Heart left ventricle (tissue), 16 donors: Measurements from ENCODE around the gene KIF26B. TPM values are rescaled to one million over a fixed set of nuclear protein-coding genes. Genes with fewer than 3 reads are reported as not detected.

Experiments used
- ATAC-seq, 4 donors: fragments of 200-7000 bp; cut with Tn5 transposase; one replicate each; pipeline ENCODE4 v1.9.1; 2020 to 2022; ENCODE audit warnings: moderate library complexity in 4 of 4, mild to moderate bottlenecking in 3 of 4, moderate number of reproducible peaks in 1 of 4
- DNase-seq, 5 donors: peaks; one replicate each; pipeline ENCODE4 v3.0.0-alpha.2; 2020
- H3K27ac ChIP-seq, 12 donors: fragments of 200-600 bp; sonication (generic) in 4 of 12; one replicate each; pipeline versions ENCODE4 v1.5.0 to v1.8.0; 2016 to 2022; ENCODE audit warnings: mild to moderate bottlenecking in 2 of 12
- H3K27me3 ChIP-seq, 9 donors: fragments of 200-600 bp; sonication (generic) in 2 of 9; one replicate each; pipeline versions ENCODE4 v1.5.1 to v1.8.0; 2016 to 2022; ENCODE audit warnings: mild to moderate bottlenecking in 3 of 9
- H3K36me3 ChIP-seq, 9 donors: fragments of 200-600 bp; sonication (generic) in 2 of 9; one replicate each; pipeline versions ENCODE4 v1.5.0 to v1.8.0; 2018 to 2022; ENCODE audit warnings: mild to moderate bottlenecking in 2 of 9
- H3K4me1 ChIP-seq, 12 donors: fragments of 200-600 bp; sonication (generic) in 4 of 12; one replicate each; pipeline versions ENCODE4 v1.5.0 to v1.8.0; 2016 to 2022; ENCODE audit warnings: mild to moderate bottlenecking in 3 of 12
- H3K4me3 ChIP-seq, 12 donors: fragments of 200-600 bp; sonication (generic) in 4 of 12; one replicate each; pipeline versions ENCODE4 v1.5.0 to v1.8.0; 2017 to 2022; ENCODE audit warnings: mild to moderate bottlenecking in 9 of 12, moderate library complexity in 4 of 12
- H3K9me3 ChIP-seq, 12 donors: fragments of 200-600 bp; sonication (generic) in 4 of 12; one replicate each; pipeline versions ENCODE4 v1.5.0 to v1.8.0; 2016 to 2022; ENCODE audit warnings: mild to moderate bottlenecking in 1 of 12
- CTCF ChIP-seq, 12 donors: fragments of 200-600 bp; sonication (generic) in 4 of 12; IDR thresholded peaks; one replicate each; pipeline versions ENCODE4 v1.5.0 to v1.8.0; 2018 to 2022; ENCODE audit warnings: antibody characterized with exemption in 12 of 12, mild to moderate bottlenecking in 5 of 12
- POLR2A ChIP-seq, 2 donors: fragments of 450-650 bp; IDR thresholded peaks; one replicate each; pipeline ENCODE4 v1.6.1; 2017; ENCODE audit warnings: antibody characterized with exemption in 2 of 2, mild to moderate bottlenecking in 2 of 2, moderate library complexity in 2 of 2
- WGBS, 4 donors: extraction: QIAGEN DNeasy Blood & Tissue Kit in 2 of 4; methylation state at CpG; one replicate each; pipeline versions ENCODE4 v1.1.5 to v1.1.7; 2013 to 2018; 5-methylcytosine and 5-hydroxymethylcytosine counted together
- intact Hi-C, 10 donors: fragments of 100-400 bp; cut with DNase I; formaldehyde crosslinking; loops; one replicate each; pipeline versions ENCODE4 v1.11.1 to v1.14.2; 2022
- polyA plus RNA-seq, 2 donors: library from polyadenylated mRNA; stranded (reverse); fragments of 200-250 nt; gene quantifications; one replicate each; pipeline ENCODE4 v1.2.3, GENCODE V29; 2013
- total RNA-seq, 9 donors: library from RNA; depleted of rRNA in 2 of 9; stranded (reverse); fragments of >200 nt in 2 of 9; fragmentation: NEBNext Ultra II Directional in 3 of 9; extraction: Animal tissue kit (Norgen Biotek cat#: 25700) in 3 of 9; gene quantifications; one replicate each; pipeline versions ENCODE4 v1.1.0 to v1.2.4, GENCODE V29; 2016 to 2023
- donor health status: ischemic (EF 13 %, LVEDD 7.1; RV severe dilation, severe dysfunction).
- donor health status: healthy with polysubstance abuse.
- donor health status: DM: no; HTN: yes; CAD: no.
- donor health status: DM: no; HTN: no; CAD: no.
- donor health status: ischemic (EF 25% LVEDD 6.9; RV normal size, moderate dysfunction).
- donor health status: ischemic (EF 25% LVEDD 5.7; RV mildly dilated, moderate dysfunction).
- donor health status: healthy.
- donor health status: DM: yes; HTN: yes; CAD: no.
- donor health status: ischemic (EF 35%, LVEDD 5.7; RV mildly dilated, moderate dysfunction).
- donor health status: nonischemic (EF 11% LVEDD 7.7; RV severe dilation, severe dysfunction).
- donor health status: DM: yes; HTN: yes; CAD: no.
- donor health status: PGD.
- donor health status: ischemic (EF 29% LVEDD 5.4; RV normal size, mild dysfunction).
- donor health status: nonischemic (EF 23%, LVEDD 6.1; RV moderate dilation, normal function).

The KIF26B gene
- total and polyA plus RNA-seq, 11 donors, result 1.2 to 7.0 (median 2.3) TPM

GRCh38 chr1:245432228-245432875 is 277.6 kb downstream of the KIF26B start:
- H3K4me3 ChIP-seq, result no peak overlapping the region
- H3K27ac ChIP-seq, result no peak overlapping the region
- no peaks in the 10 kb centered on the region for H3K4me1 ChIP-seq
- TF ChIP-seq POLR2A (IDR thresholded peaks at IDR 0.05) (no peak), CTCF (IDR thresholded peaks at IDR 0.05) (no peak)
- ATAC-seq (no peak), DNase-seq (no peak)
- 84 to 95% (median 90%) methylated on average over 9 of the region's 9 CpGs for WGBS, 4 donors
- H3K27me3 ChIP-seq, result peaks cover 0 to 4% (median 0%) of the 10 kb centered on the region in 9 donors
- no peaks in the 10 kb centered on the region for H3K9me3 ChIP-seq
- intact Hi-C loops, result no loop called here
- H3K36me3 ChIP-seq, result no peaks in the 10 kb centered on the region

GRCh38 chr1:245433561-245433960 is 278.8 kb downstream of the KIF26B start:
- Histone ChIP-seq H3K4me1 (no peaks in the 10 kb centered on the region), H3K36me3 (no peaks in the 10 kb centered on the region), H3K27ac (no peak overlapping the region), H3K9me3 (no peaks in the 10 kb centered on the region), H3K27me3 (peaks cover 0 to 10% (median 0%) of the 10 kb centered on the region in 9 donors), H3K4me3 (no peak overlapping the region)
- intact Hi-C loops, result no loop called here
- 27 to 37% (median 33%) methylated on average over 2 of the region's 2 CpGs for WGBS, 4 donors
- no peak for TF ChIP-seq CTCF (IDR thresholded peaks at IDR 0.05)
- no peak for TF ChIP-seq POLR2A (IDR thresholded peaks at IDR 0.05)
- ATAC-seq (no peak), DNase-seq (no peak)

GRCh38 chr1:245434280-245434679 is 279.5 kb downstream of the KIF26B start:
- WGBS, 4 donors, result 67 to 97% (median 89%) methylated on average over 1 of the region's 1 CpG
- DNase-seq, result no peak

GRCh38 chr1:245436407-245436806 is 281.6 kb downstream of the KIF26B start:
- TF ChIP-seq POLR2A (IDR thresholded peaks at IDR 0.05), result no peak
- TF ChIP-seq CTCF (IDR thresholded peaks at IDR 0.05), result no peak
- DNase-seq (no peak), ATAC-seq (no peak)
- Histone ChIP-seq H3K27ac (no peak overlapping the region), H3K36me3 (no peaks in the 10 kb centered on the region), H3K4me1 (no peaks in the 10 kb centered on the region), H3K9me3 (no peaks in the 10 kb centered on the region), H3K4me3 (no peak overlapping the region), H3K27me3 (peaks cover 0 to 10% (median 0%) of the 10 kb centered on the region in 9 donors)
- intact Hi-C loops, result no loop called here
- 95 to 98% (median 97%) methylated on average over 4 of the region's 4 CpGs for WGBS, 4 donors

More at GRCh38 chr1:245434280-245434679, 279.5 kb downstream of the KIF26B start:
- H3K27ac ChIP-seq, result no peak overlapping the region
- ATAC-seq, result no peak
- no peaks in the 10 kb centered on the region for H3K36me3 ChIP-seq
- H3K4me1 ChIP-seq, result no peaks in the 10 kb centered on the region
- peaks cover 0 to 10% (median 0%) of the 10 kb centered on the region in 9 donors for H3K27me3 ChIP-seq
- no peak overlapping the region for H3K4me3 ChIP-seq
- H3K9me3 ChIP-seq, result no peaks in the 10 kb centered on the region
- intact Hi-C loops, result no loop called here
- TF ChIP-seq POLR2A (IDR thresholded peaks at IDR 0.05), result no peak
